ENCODE data around the gene ATP2B2.

The ATP2B2 gene

GRCh38 chr3:10492364-10493201 lies 12.8 kb downstream of the ATP2B2 start:
- no peak for DNase-seq

DNA sequence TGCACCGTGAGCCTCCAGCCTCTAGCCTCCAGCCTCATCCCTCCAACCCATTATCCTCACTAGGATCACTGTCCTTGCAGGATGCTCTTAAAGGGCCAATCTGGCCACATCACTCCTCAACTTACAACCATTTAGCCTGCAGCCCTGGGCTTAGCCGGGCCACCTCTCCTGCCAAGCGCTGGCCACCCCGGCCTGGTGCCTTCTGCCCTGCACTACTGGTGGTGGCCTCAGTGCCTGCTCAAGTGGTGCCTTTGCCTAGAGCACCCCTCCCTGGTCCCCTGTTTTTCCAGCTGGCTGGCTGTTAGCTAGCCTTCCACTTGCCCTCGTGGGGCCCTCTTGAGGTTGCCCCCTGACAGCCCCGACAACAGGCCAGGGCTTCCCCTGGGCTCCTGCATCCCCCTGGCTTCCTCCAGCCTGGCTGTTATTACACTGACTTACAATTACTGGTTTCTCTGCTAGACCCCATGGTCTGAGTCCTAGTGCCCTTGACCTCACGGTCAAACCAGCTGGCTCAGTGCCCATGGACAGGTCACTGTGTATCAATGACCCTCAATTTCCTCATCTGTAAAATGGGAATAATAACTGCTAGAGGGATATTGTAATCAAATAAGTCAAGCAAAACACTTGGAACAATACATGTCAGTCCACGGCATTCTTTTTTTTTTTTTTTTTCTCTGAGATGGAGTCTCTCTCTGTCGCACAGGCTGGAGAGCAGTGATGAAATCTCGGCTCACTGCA lies 15.5 kb downstream of the ATP2B2 start:
- DNase-seq = no peak

DNA sequence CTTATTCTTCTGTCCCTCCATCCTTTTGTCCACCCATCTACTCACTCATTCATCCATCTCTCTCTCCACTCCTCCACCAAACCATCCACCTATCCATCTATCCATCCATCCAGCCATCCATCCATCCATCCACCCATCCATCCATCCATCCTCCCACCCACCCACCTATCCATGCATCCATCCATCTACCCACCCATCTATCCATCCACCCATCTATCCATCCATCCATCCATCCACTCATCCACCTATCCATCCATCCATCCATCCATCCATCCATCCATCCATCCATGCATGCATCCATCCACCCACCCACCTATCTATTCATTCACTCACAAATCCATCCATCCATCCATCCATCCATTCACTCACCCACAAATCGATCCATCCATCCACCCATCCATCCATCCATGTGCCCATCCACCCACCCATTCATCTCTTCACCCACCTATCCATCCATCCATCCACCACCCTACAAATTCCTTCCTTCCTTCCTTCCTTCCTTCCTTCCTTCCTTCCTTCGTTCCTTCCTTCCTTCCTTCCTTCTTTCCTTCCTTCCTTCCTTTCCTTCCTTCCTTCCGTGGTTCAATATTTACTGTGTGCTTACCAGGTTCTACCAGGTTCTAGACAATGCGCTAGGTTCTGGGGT lies 17.3 kb downstream of the ATP2B2 start:
- no peak for DNase-seq

- no peak for DNase-seq
Measured at GRCh38 chr3:10485806-10486205, 19.6 kb downstream of the ATP2B2 start.

DNA sequence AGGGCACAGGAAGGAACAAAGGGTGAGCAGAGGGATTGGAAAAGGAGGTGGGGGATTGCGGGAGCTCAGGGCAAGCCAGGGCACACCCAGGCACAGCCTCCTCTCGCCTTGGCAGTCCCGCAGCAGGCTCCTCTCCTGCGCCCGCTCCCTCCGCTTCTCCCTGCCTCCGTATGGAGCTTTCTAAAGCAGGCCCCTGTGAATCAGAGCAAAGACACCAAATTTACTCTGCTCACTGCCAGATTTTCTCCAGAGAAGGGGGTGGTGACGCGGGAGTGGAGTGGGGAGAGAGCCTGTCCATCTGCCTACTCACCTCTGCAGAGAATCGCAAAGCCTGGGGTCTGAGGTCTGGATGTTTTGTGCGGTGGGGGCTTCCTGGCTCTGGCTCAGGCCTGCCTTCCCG lies 20.0 kb downstream of the ATP2B2 start:
- no peak for DNase-seq

GRCh38 chr3:10484709-10485108 lies 20.7 kb downstream of the ATP2B2 start:
- DNase-seq = no peak

- DNase-seq = no peak
Measured at GRCh38 chr3:10483686-10484345, 21.6 kb downstream of the ATP2B2 start.

DNA sequence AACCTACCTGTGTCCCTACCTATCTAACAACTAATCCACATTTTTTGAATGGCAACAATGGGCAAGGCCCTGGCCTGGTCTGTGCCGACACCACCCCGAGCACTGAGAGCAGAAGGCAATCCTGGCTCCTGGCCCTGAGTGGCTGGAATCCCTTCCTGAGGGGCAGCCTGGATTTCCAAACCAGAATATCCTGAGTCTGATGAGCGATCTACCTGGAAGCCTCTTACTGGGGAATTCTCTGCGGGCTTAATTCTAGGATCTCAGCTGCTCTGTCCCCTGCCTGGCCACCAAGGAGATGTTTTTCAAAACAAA lies 22.1 kb downstream of the ATP2B2 start:
- no peak for DNase-seq

GRCh38 chr3:10482631-10483363 lies 22.6 kb downstream of the ATP2B2 start:
- no peak for DNase-seq

DNA sequence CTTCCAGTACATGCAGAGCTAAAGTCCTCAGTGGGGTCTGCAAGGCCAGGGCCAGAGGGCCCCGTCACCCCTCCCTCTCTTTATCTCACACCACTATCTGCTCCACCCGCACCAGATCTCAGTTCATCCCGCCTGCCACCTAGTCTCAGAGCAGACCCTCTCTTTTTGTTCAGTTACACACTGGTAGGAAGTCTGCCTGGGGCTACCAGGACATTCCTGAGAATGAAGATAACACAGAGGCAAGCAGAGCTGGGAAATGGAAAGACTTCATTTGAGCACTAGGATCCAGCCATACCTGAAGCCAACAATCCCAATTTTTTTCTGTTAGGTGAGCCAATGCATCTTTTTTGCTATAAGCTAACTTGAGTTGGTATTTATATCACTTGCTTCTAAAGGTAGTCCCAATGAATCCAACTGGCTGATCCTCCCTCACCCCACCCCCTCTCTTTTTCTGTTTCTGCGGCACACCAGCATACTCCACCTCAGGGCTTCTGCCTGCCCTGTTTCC lies 24.5 kb downstream of the ATP2B2 start:
- DNase-seq = no peak

- DNase-seq = no peak
Measured at GRCh38 chr3:10479311-10479710, 26.1 kb downstream of the ATP2B2 start.

DNA sequence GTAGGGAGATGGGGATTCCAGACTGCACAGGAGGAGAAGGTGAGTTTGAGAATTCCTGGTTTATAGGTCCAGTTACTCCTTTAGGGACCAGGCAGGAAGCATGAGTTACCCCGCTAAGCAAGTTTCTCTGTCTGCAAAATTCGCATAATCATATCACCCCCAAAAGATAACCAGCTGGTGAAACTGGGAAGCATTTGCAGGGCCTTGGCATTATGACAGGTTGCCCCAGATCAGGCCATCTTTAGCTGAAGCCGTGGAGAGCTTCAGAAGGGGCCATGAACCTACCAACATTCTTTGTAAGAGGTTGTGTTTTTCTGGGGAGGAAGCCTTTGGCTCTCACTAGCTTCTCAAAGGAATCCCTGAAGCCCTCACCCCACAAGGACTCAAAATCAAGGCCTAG lies 29.4 kb downstream of the ATP2B2 start:
- no peak for DNase-seq

- DNase-seq = no peak
Measured at GRCh38 chr3:10474847-10475246, 30.5 kb downstream of the ATP2B2 start.

DNA sequence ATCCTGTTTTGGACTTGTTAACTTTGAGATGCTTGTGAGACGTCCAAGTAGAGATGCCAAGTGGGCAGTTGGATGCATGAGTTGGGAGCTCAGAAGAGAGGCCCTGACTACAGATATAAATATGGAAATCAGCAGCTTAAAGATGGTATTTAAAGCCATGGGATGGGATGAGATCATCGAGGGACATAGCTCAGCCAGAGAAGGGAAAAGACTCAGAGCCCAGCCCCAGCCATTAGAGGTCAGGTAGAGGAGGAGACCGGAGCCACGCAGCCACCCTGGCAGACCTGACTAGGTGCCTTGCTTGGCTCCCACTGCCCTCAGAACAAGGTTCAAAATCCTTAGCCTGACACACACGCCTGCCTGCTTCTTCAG lies 31.1 kb downstream of the ATP2B2 start:
- no peak for DNase-seq

GRCh38 chr3:10473581-10474274 lies 31.7 kb downstream of the ATP2B2 start:
- no peak for DNase-seq

- no peak for DNase-seq
Measured at GRCh38 chr3:10472877-10473440, 32.4 kb downstream of the ATP2B2 start.

GRCh38 chr3:10471054-10471688 lies 34.2 kb downstream of the ATP2B2 start:
- DNase-seq = peak; percentile 11

DNA sequence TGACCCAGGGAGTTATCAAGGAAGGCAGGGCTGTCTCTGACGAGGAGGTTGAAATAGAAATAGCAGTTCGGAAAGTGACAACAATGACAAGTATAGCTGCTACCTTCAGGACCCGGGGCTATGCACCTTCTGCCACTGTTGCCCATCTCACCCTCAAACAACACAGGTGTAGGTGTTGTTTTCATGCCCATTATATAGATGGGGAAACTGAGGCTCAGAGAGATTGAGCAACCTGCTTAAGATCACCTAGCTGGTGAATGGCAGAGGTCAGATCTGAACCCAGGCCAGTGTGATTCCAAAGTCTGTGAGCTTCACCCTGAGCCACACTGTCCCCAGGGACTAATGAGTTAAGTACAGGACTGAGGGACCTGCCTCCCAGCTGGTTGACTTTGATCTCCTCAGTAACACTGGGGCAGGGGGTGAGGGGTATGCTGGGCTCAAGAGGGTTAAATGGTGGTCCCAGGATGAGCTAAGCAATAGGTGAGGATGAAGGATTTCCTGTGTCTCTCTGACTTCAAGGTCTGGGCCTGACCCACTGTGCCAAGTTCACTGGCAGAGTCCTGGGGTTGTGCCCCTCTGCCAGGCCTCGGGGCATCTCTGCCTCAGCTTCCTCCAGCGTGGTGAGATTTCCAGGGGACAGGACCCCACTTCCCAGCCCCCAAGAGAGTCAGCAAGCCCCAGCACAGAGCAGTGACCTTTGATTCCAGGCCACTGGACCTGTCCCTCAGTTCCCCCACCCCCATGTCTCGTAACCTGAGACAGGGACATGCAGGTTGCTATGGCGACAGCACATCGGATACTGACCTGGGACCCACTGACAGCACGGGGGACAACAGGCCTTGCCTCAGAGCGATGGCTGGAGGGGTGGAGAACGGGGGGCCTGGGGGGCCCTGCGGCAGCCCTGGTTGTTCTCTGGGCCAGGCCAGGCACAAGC lies 35.0 kb downstream of the ATP2B2 start:
- no peak for DNase-seq

DNA sequence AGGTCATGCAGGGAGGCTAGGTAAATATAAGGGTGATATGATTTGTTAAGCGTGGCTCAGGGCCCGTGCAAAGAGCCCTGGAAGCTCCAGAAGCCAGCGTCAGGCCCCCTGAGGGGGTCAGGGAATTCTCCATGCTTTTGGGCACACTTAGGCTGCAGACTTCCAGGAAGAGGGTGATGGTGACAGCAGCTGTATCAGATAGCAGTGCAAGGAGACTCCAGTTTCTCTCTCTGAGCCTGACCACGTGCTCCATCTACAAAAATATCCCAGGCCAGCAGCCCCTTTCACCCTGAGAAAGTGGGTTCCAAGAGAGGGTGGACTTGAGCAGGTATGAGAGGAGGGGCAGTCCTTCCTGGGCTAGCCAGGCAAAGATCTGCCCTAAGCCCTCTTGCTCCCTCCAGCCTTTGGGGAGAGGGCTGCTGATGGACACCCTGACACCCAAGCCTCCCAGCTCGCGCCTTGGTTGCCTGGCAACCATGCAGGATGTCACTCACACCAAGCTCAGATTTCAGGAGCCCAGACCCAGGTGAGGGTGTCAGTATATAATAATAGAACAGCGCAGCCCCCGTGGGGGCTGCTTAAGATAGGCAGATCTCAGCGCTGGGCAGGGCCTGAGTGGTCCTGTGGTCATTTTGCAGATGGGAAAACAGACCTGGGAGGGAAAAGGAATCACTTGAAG lies 35.8 kb downstream of the ATP2B2 start:
- DNase-seq = no peak

Data from activated CD4-positive, alpha-beta T cell treated with anti-CD3 and anti-CD28 coated beads for 48 hours (primary cell).